Peyer's patch (tissue), 4 donors: Measurements from ENCODE around the gene SMAD3.

Experiments
- CTCF ChIP-seq, 6 experiments: fragments of 450-650 bp in 4 of 6; fragments of 200-600 bp in 2 of 6; sonication (generic) in 1 of 6; IDR thresholded peaks; one replicate each; pipeline ENCODE4 v1.5.1; 2017 to 2019; ENCODE audit warnings: antibody characterized with exemption in 6 of 6, mild to moderate bottlenecking in 3 of 6, moderate library complexity in 1 of 6
- POLR2A ChIP-seq, 2 donors: fragments of 450-650 bp; IDR thresholded peaks; one replicate each; pipeline ENCODE4 v1.5.1; 2017; ENCODE audit warnings: antibody characterized with exemption in 2 of 2, mild to moderate bottlenecking in 2 of 2, moderate library complexity in 2 of 2

- TF ChIP-seq CTCF (IDR thresholded peaks at IDR 0.05) (no peak), POLR2A (IDR thresholded peaks at IDR 0.05) (no peak)
These were observed 80.3 kb downstream of the SMAD3 start for GRCh38 chr15:67145710-67146109.
